Calu3 (cell line): Measurements from ENCODE around the gene PLLP. TPM values are rescaled to one million over a fixed set of nuclear protein-coding genes. Genes with fewer than 3 reads are reported as not detected.
"Not testable (repeated sequence)": the region's sequence is repeated elsewhere in the genome, so short reads cannot be mapped to it uniquely, and the experiment has no call there.

Source experiments
- BruUV-seq: library from RNA; stranded (reverse); fragments of 400-500 nt; replicated peaks from 2 replicates; lab custom pipeline; 2021; lab: Mats Ljungman, UMichigan
- CTCF ChIA-PET: fragments of 300-600 bp; sonication (Branson Sonifier 250); formaldehyde crosslinking; loops from one replicate; lab custom pipeline; 2022; ENCODE audit warnings: antibody characterized with exemption; lab: Charles Lee
- DNase-seq: peaks from one replicate; pipeline ENCODE4 v3.0.0; 2022
- H3K27ac Mint-ChIP-seq: one replicate; pipeline ENCODE4 v1.8.0; 2022; ENCODE audit warnings: mixed read lengths; ENCODE audit not compliant: unreplicated experiment
- H3K27me3 Mint-ChIP-seq: one replicate; pipeline ENCODE4 v1.8.0; 2022; ENCODE audit warnings: mixed read lengths; ENCODE audit not compliant: unreplicated experiment
- H3K36me3 Mint-ChIP-seq: one replicate; pipeline ENCODE4 v1.8.0; 2022; ENCODE audit warnings: mild to moderate bottlenecking, moderate library complexity, mixed read lengths; ENCODE audit not compliant: insufficient read depth, unreplicated experiment
- H3K4me1 Mint-ChIP-seq: one replicate; pipeline ENCODE4 v1.8.0; 2022; ENCODE audit warnings: mild to moderate bottlenecking, low read depth, mixed read lengths; ENCODE audit not compliant: unreplicated experiment
- H3K4me3 Mint-ChIP-seq: one replicate; pipeline ENCODE4 v1.8.0; 2022; ENCODE audit warnings: mild to moderate bottlenecking, low read depth, moderate library complexity, mixed read lengths; ENCODE audit not compliant: unreplicated experiment
- H3K9me3 Mint-ChIP-seq: one replicate; pipeline ENCODE4 v1.8.0; 2022; ENCODE audit warnings: low read depth, mixed read lengths; ENCODE audit not compliant: unreplicated experiment
- CTCF ChIP-seq: fragments of 200-600 bp; IDR thresholded peaks from one replicate; pipeline ENCODE4 v1.8.0; 2022; ENCODE audit warnings: antibody characterized with exemption; ENCODE audit not compliant: unreplicated experiment
- intact Hi-C: fragments of 100-400 bp; cut with micrococcal nuclease; formaldehyde crosslinking; loops from one replicate; pipeline ENCODE4 v1.10.0; 2022; ENCODE audit not compliant: unreplicated experiment
- total RNA-seq: library from RNA; stranded (reverse); gene quantifications from 2 replicates; pipeline ENCODE4 v1.2.3, GENCODE V29; 2022

Gene PLLP
- total RNA-seq, 1 experiment from 2014 or later, result 38.3 TPM

GRCh38 chr16:57278494-57278893 is 6.0 kb downstream of the PLLP start:
- H3K27me3 Mint-ChIP-seq, result no peaks in the 10 kb centered on the region
- H3K36me3 Mint-ChIP-seq, result peaks cover 19% of the 10 kb centered on the region
- DNase-seq, result no peak
- CTCF ChIA-PET, result interaction anchor here (0.7 to 1.8 kb wide), 3 partner anchors 10 to 33 kb away, joined by 3 to 7 read pairs (median 3); partner anchors contain the start of gene ARL2BP
- no peak for TF ChIP-seq CTCF
- peaks cover 77% of the 10 kb centered on the region for H3K4me1 Mint-ChIP-seq
- intact Hi-C loops, result no loop called here
- no peaks in the 10 kb centered on the region for H3K9me3 Mint-ChIP-seq
- BruUV-seq, result no TSS peak
- H3K27ac Mint-ChIP-seq, result no peak overlapping the region
- no peak overlapping the region for H3K4me3 Mint-ChIP-seq

GRCh38 chr16:57277586-57277985 is 6.9 kb downstream of the PLLP start:
- Mint-ChIP-seq H3K4me3 (peak overlapping the region; percentile 1), H3K4me1 (peaks cover 68% of the 10 kb centered on the region), H3K27me3 (no peaks in the 10 kb centered on the region), H3K9me3 (no peaks in the 10 kb centered on the region), H3K27ac (peak overlapping the region; percentile 18), H3K36me3 (peaks cover 11% of the 10 kb centered on the region)
- CTCF ChIA-PET, result interaction anchor here (0.6 to 1.8 kb wide), 4 partner anchors 24 to 984 kb away, joined by 4 to 7 read pairs (median 6); partner anchors contain the start of gene ARL2BP
- DNase-seq, result peak; percentile 77
- no TSS peak for BruUV-seq
- intact Hi-C loops, result loop anchor here (2.0 kb wide), 2 partner anchors 33 to 87 kb away; partner anchors contain the start of gene ARL2BP
- no peak for TF ChIP-seq CTCF

GRCh38 chr16:57276596-57276995 is 7.9 kb downstream of the PLLP start:
- Mint-ChIP-seq H3K4me3 (peak overlapping the region; percentile 25), H3K27ac (no peak overlapping the region), H3K36me3 (peaks cover 5% of the 10 kb centered on the region), H3K9me3 (no peaks in the 10 kb centered on the region), H3K4me1 (peaks cover 59% of the 10 kb centered on the region), H3K27me3 (no peaks in the 10 kb centered on the region)
- no peak for DNase-seq
- TF ChIP-seq CTCF, result no peak
- no TSS peak for BruUV-seq
- CTCF ChIA-PET, result no interaction called here
- intact Hi-C loops, result loop anchor here (2.0 kb wide), 2 partner anchors 32 to 86 kb away; partner anchors contain the start of gene ARL2BP

- intact Hi-C loops, result loop anchor here (2.0 kb wide), 2 partner anchors 31 to 85 kb away; partner anchors contain the start of gene ARL2BP
- H3K9me3 Mint-ChIP-seq, DNase-seq, CTCF ChIA-PET, H3K4me3 Mint-ChIP-seq, H3K36me3 Mint-ChIP-seq, BruUV-seq, H3K27ac Mint-ChIP-seq, H3K27me3 Mint-ChIP-seq: not testable (repeated sequence)
- H3K4me1 Mint-ChIP-seq, result peaks cover 56% of the 10 kb centered on the region
Measured at GRCh38 chr16:57275946-57276345, 8.5 kb downstream of the PLLP start.

- H3K9me3 Mint-ChIP-seq, result no peaks in the 10 kb centered on the region
- H3K4me1 Mint-ChIP-seq, result peaks cover 43% of the 10 kb centered on the region
- no peak overlapping the region for H3K4me3 Mint-ChIP-seq
- BruUV-seq, result no TSS peak
- peaks cover 10% of the 10 kb centered on the region for H3K36me3 Mint-ChIP-seq
- no peak for TF ChIP-seq CTCF
- intact Hi-C loops, result no loop called here
- no peaks in the 10 kb centered on the region for H3K27me3 Mint-ChIP-seq
- no peak overlapping the region for H3K27ac Mint-ChIP-seq
- CTCF ChIA-PET, result interaction anchor here (1.0 kb wide), 1 partner anchor 38 kb away, joined by 3 read pairs; no protein-coding TSS in a partner anchor
- no peak for DNase-seq
Measured at GRCh38 chr16:57273826-57274225, 10.6 kb downstream of the PLLP start.
